SK-N-SH (cell line): Measurements from ENCODE around the gene ZBTB33.

ENCODE experiments used
- CTCF ChIP-seq: fragments of 200-600 bp; sonication (generic); IDR thresholded peaks from 2 replicates; pipeline ENCODE4 v1.6.1; 2017; ENCODE audit warnings: antibody characterized with exemption, mild to moderate bottlenecking, moderate library complexity
- JUND ChIP-seq: IDR thresholded peaks from 2 replicates; pipeline ENCODE4 v1.4.0; 2012
- SMC3 ChIP-seq: IDR thresholded peaks from 2 replicates; pipeline ENCODE4 v1.6.1; 2012; ENCODE audit warnings: low read depth, low read length, improper control_type of control experiment

GRCh38 chrX:120238933-120239332 lies 11.7 kb upstream of the ZBTB33 start:
- TF ChIP-seq CTCF, result no peak
- no peak for TF ChIP-seq JUND
- TF ChIP-seq SMC3, result no peak
